ENCODE measurements around the gene PARP3.

The PARP3 gene

GRCh38 chr3:51934139-51934850, 7.9 kb upstream of the PARP3 start:
- no peak for DNase-seq

- no peak for DNase-seq
These were observed 6.9 kb upstream of the PARP3 start for GRCh38 chr3:51934991-51935885.

- no peak for DNase-seq
These were observed 6.0 kb upstream of the PARP3 start for GRCh38 chr3:51935886-51936755.

DNA sequence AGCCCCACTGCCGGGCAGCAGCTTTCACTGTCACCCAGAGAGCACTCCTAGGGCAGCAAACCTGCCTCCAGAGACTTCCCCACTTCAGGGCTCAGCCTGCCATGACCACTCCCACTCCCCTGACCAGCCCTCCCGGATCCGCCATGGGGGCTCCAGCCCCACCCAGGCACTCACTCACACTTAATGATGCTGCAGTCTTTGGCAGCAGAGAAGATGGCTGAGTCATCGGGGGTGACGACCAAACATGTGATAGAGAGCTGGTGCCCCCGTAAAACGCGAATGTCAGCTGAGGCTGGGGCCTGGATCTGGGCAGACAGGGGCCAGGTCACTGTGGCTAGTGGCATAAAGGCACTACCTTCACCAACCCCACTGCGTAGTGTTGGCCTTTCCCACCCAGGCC, 5.1 kb upstream of the PARP3 start:
- DNase-seq: no peak

DNA sequence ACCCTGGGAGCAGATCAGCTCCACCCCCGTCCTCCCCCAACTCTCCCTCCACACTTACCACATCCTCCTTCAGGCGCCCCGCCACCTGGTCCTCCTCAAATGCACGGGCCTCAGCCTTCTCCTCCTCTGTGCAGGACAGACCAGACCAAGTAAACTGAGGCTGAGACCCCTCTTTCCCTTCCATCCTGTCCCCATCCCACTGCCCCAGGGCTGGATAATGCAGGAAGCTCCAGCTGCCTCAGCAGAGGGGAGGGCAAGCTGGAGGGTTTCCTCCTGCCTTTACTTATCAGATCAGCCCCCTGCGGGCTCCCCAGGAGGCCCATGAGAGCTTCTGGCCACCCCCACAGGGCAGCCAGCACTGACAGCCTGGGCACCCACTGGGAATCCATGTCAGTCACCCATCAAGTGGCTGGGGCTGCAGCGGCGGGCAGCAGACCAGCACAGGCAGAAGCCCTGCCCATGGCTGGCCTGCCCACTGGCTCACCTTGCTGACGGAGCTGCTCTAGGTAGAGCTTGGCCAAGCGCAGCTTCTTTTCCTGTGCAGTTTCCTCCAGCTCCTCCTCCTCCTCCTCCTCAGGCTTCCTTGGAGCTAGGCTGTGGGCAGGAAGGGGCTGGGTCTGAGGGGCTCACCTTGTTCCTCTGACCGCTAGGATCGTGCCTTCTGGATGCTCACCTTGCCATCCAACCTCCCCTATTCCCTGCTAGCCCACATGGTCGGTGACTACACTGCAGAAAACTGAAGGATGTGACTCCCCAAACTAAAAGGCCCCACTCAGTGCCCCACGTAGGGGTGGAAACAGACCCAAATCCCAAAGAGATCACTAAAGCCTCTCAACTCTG, 4.3 kb upstream of the PARP3 start:
- no peak for DNase-seq

DNA sequence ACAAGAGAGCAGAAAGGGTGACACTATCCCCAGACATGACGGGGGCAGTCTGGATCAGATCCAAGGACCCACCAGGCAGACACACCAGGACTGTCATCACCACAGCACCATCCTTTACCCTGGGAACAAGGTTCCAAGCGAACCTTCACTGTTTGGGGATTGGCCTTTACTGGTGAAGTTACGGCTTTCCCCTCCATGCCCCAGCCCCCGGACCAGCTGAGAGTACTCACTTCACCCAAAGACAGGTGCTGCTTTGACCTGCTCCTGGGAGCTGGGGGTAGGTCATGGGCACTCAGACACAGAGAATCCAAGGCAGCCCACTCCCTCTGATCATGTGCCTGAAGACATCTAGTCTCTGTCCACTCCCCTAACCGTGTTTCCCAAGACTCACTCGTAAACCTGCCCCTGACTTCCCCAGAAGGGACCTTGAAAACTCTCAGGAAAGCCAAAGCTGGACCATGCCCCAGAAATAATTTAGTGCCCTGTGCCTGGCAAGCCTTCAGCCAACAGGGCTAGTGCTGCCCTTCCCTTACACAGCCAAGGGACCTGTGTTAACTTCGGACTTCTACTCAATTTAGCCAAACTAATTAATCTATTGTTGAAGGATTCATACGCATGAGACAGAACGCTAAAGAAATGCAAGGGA, 3.3 kb upstream of the PARP3 start:
- DNase-seq: no peak

DNA sequence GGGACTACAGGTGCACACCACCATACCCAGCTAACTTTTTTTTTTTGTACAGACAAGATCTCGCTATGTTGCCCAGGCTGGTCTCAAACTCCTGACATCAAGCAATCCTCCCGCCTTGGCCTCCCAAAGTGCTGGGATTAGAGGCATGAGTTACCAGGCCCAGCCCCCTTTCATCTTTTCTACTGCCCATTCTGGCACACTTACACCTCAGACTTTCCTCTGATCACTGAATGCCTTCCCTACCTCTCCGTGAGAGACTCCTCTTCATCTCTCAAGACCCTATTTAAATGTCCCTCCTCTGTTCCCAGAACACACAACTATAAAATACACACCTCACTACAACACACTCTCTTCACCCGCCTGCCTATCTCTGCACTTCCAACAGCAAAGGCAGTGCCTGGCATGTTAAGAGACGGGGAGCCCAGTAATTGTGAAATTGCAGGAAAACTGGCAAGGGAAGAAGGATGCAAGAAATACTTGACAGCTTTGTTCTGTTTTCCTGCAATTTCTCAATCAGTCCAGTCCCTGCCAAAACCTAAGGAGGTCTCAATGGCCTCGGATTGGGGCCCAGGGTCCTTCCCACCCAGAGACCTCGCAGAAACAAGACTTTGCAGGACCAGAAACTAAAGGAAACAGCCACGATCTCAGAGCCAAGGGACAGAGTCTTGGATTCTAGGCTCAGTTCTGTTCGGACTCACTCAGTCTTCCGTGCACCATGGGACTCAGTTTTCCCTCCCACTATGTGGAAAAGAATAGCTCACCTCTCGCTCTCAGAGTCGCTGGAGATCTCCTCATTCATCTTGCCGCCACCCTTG, 1.3 kb upstream of the PARP3 start:
- no peak for DNase-seq

DNA sequence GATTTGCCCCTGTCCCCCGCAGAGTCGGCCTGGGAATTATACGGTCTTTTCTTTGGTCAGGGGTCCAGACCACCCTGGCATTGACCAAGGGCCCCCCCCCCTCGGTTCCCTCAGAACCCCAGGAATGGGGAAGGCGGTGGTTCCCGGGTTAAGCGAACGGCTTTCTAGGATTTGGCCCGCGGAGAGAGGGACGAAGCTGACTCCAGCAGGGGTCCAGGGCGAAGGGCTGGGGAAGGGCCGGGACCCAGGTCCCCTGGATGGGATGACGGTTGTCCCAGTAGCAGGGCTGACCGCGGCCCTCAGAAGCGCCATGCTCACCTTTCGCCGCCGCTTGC, 733 bp upstream of the PARP3 start:
- DNase-seq: no peak

GRCh38 chr3:51942603-51943450, 664 bp downstream of the PARP3 start:
- DNase-seq: no peak

GRCh38 chr3:51943451-51944391, 1.6 kb downstream of the PARP3 start:
- DNase-seq: no peak

DNA sequence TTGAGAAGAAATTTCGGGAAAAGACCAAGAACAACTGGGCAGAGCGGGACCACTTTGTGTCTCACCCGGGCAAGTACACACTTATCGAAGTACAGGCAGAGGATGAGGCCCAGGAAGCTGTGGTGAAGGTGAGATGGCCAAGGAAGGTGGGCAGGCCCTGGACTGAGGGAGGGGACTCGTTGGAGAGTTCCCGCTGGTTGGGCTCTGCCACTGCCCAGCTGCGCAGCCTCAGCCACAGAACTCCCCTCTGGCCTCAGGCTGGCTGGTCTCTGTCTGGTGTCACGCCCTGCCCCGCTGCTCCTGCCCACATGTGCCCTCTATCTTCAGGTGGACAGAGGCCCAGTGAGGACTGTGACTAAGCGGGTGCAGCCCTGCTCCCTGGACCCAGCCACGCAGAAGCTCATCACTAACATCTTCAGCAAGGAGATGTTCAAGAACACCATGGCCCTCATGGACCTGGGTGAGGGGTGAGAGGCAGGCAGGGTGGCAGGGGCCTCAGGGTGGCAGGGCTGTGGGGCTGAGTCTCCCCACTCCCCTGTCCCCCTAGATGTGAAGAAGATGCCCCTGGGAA, 2.4 kb downstream of the PARP3 start:
- DNase-seq: no peak

- DNase-seq: no peak
These were observed 3.1 kb downstream of the PARP3 start for GRCh38 chr3:51945031-51945840.

- DNase-seq: no peak
These were observed 4.0 kb downstream of the PARP3 start for GRCh38 chr3:51945926-51946705.

DNA sequence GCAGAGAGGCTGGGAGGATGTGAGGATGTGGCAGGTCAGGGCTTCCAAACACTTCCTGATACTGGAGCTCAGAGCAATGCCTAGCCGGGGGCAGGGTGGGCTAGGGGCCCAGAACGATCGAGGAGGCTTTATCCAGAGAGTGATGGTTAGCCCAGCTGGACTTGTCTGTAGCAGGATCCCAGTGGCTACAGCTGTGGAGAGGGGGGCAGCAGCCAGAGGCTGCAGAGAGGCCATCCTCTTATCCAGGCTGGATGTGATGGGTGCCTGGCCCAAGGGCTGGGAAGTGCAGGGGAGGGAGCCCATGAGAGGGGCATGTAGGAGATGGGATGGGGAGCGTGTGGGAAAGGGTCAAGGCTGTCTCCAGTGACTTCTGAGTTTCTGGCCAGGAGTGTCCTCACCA, 4.6 kb downstream of the PARP3 start:
- DNase-seq: no peak

- no peak for DNase-seq
These were observed 5.2 kb downstream of the PARP3 start for GRCh38 chr3:51947215-51947900.

GRCh38 chr3:51948016-51948580, 5.9 kb downstream of the PARP3 start:
- no peak for DNase-seq

Measured in NCI-H524 (cell line).